C4-2B (cell line): ENCODE results near the gene KRT33B.

Experiments
- ZFX ChIP-seq: fragments of 450-650 bp; IDR thresholded peaks from 2 replicates; pipeline ENCODE4 v1.6.1; 2017
- TF ChIP-seq, protein P1 (sequence below): fragments of 450-650 bp; conservative IDR thresholded peaks from 2 replicates; pipeline ENCODE4 v1.5.1; 2017; ENCODE audit warnings: mild to moderate bottlenecking

DNA sequence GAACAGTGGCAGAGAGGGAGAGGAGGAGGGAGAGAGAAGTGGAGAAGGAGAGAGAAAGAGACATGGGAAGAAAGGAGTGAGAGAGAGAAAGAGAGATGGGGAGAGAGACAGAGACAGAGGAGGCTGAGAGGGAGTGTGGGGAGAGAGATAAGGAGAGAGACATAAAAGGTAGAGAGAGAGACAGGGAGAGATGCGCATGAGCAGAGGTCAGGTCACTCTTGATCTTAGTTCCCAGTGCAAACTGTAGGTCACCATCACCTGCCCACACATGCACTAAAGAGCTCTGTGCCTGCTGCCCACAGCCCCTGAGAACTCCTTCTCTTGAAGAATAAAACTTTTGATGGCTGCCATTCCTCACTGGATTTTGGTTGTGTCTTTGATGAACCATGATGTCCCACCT, 33.9 kb downstream of the KRT33B start:
- TF ChIP-seq, protein P1, sequence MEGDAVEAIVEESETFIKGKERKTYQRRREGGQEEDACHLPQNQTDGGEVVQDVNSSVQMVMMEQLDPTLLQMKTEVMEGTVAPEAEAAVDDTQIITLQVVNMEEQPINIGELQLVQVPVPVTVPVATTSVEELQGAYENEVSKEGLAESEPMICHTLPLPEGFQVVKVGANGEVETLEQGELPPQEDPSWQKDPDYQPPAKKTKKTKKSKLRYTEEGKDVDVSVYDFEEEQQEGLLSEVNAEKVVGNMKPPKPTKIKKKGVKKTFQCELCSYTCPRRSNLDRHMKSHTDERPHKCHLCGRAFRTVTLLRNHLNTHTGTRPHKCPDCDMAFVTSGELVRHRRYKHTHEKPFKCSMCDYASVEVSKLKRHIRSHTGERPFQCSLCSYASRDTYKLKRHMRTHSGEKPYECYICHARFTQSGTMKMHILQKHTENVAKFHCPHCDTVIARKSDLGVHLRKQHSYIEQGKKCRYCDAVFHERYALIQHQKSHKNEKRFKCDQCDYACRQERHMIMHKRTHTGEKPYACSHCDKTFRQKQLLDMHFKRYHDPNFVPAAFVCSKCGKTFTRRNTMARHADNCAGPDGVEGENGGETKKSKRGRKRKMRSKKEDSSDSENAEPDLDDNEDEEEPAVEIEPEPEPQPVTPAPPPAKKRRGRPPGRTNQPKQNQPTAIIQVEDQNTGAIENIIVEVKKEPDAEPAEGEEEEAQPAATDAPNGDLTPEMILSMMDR, result no peak
- TF ChIP-seq ZFX, result no peak
